Measurements from ENCODE around the gene RSRC1. TPM values are rescaled to one million over a fixed set of nuclear protein-coding genes. Genes with fewer than 3 reads are reported as not detected.
A peak's percentile ranks its signal among the peaks of the same experiment; 100 is the strongest.

Gene RSRC1
- polyA plus RNA-seq, 1 experiment, result 2.7 TPM

DNA sequence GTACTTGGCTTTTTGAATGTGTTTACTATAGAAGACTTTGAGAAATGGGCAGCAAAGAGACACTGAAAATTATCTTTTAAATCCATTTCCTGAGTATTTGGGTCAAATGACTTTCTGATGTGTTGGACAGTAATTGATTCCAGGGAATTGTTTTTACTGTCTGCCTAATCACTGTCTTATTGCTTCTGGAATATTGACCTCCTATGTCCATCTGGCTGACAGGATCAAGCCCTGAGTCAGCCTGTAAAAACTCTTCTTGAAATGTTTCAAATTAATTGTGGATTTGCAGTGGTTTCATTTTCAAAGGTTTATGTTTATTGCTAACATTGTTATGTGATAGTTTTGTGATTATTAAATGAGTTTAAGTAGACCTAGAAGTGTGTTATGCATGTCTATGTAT is 410.5 kb downstream of the RSRC1 start:
- CTCF ChIA-PET, result no interaction called here

DNA sequence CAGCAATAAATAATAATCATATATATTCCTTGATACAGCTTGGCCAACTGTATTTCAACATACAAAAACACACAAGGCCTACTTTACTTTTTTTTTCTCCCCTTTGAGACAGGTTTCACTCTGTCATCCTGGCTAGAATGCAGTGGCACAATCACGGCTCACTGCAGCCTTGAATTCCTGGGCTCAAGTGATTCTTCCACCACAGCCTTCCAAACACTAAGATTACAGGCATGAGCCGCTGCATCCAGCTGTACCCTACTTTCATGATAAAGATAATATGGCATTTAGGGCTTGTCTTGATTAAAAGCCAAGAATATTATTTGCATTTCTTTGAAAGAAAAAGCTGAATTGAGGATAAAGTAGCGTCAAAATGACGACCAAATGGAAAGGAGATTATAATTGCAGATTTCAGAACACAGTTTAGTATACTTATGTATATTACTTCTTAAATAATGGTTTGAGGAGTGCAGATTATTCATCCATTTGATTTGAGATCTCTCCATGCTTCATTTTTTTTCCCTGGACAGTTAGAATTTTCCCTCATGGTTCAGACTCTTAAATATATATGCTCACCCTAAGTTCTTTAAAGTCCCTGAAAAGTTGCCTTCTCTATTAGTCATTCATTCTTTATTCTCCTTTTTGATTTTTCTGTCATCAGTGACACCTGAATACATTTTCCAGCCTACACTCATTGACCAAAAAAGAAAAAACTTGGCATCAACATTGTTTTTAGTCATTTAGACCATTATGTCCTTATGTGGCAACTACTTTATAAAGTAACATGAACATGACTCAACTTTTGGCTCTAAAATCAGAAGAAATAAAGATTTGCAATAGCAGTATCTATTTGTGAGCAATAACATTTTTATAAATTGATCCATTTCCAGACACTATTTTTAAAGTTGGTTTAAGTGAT is 412.6 kb downstream of the RSRC1 start:
- no peaks in the 10 kb centered on the region for H3K27me3 ChIP-seq (ENCODE audit: control insufficient read depth, insufficient read depth, low read length)
- no peak overlapping the region for H3K4me3 ChIP-seq (ENCODE audit: low read depth, low read length)
- CTCF ChIA-PET, result interaction anchor here (0.6 to 1.0 kb wide), 2 partner anchors 18 to 1979 kb away, joined by 3 to 6 read pairs; no protein-coding TSS in a partner anchor
- peak; percentile 39 for DNase-seq (ENCODE audit: low read depth)
- POLR2A ChIA-PET, result no interaction called here
- TF ChIP-seq, protein P1, sequence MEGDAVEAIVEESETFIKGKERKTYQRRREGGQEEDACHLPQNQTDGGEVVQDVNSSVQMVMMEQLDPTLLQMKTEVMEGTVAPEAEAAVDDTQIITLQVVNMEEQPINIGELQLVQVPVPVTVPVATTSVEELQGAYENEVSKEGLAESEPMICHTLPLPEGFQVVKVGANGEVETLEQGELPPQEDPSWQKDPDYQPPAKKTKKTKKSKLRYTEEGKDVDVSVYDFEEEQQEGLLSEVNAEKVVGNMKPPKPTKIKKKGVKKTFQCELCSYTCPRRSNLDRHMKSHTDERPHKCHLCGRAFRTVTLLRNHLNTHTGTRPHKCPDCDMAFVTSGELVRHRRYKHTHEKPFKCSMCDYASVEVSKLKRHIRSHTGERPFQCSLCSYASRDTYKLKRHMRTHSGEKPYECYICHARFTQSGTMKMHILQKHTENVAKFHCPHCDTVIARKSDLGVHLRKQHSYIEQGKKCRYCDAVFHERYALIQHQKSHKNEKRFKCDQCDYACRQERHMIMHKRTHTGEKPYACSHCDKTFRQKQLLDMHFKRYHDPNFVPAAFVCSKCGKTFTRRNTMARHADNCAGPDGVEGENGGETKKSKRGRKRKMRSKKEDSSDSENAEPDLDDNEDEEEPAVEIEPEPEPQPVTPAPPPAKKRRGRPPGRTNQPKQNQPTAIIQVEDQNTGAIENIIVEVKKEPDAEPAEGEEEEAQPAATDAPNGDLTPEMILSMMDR (IDR thresholded peaks at IDR 0.05; ENCODE audit: insufficient read depth, low read depth, low read length), result no peak
- no peaks in the 10 kb centered on the region for H3K36me3 ChIP-seq (ENCODE audit: control insufficient read depth, insufficient read depth, low read length)

More for the DNA sequence above, 410.5 kb downstream of the RSRC1 start:
- Histone ChIP-seq H3K36me3 (ENCODE audit: control insufficient read depth, insufficient read depth, low read length) (no peaks in the 10 kb centered on the region), H3K27me3 (ENCODE audit: control insufficient read depth, insufficient read depth, low read length) (no peaks in the 10 kb centered on the region), H3K4me3 (ENCODE audit: low read depth, low read length) (no peak overlapping the region)
- DNase-seq (ENCODE audit: low read depth), result peak; percentile 20
- POLR2A ChIA-PET, result no interaction called here
- TF ChIP-seq, protein P1 (IDR thresholded peaks at IDR 0.05; ENCODE audit: insufficient read depth, low read depth, low read length), result no peak

DNA sequence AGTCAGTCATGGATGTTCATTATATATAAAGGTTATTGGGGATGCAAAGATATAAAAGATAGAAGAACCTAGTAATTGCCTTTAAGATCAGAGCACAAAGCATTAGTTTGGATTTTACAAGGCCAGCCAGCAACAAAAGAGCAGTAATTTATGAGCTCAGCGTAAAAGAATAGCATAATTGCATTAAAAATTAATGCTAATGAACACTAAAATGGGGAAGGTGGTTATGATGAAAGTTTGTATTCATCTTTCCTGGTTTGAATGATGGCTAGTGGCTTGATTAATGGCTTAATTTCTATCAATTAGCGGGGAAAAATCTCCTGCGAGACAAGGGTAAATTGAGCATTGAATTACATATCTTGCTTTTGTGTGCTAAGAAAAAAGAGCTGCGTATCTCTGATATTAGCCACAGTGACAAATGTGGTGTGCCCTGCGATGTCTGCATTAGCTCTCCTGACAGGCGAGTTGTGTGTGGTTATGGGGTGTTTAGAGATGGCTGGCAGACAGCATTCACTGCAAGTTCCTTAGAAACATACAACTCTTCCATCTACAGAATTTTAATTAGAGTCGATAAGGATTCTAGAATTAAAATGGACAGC is 418.3 kb downstream of the RSRC1 start:
- TF ChIP-seq, protein P1 (IDR thresholded peaks at IDR 0.05; ENCODE audit: insufficient read depth, low read depth, low read length), result no peak

DNA sequence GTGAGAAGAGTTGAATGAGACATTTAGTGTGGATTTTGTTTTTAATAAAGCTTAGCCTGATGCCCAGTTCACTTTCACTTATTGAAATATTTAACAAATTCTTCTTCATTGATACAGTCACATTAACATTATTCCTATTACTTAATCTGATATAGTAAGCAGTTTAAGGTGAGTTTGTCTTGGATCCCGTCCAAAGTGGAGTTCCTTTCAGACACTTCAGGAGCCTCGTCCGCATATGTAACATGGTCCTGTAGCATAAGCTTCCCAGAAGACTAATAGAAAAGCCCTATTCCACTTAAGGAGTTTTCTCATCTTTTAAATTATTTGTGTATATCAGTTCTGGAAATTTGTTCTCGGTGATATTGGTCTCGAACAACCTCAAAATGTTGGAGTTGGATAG is 421.4 kb downstream of the RSRC1 start:
- Histone ChIP-seq H3K4me3 (ENCODE audit: low read depth, low read length) (no peak overlapping the region), H3K36me3 (ENCODE audit: control insufficient read depth, insufficient read depth, low read length) (no peaks in the 10 kb centered on the region), H3K27me3 (ENCODE audit: control insufficient read depth, insufficient read depth, low read length) (no peaks in the 10 kb centered on the region)
- TF ChIP-seq, protein P1 (IDR thresholded peaks at IDR 0.05; ENCODE audit: insufficient read depth, low read depth, low read length), result no peak
- DNase-seq (ENCODE audit: low read depth), result no peak
- POLR2A ChIA-PET, result no interaction called here
- CTCF ChIA-PET, result interaction anchor here (1.3 to 3.6 kb wide), 5 partner anchors 9 to 959 kb away, joined by 4 to 15 read pairs (median 5); no protein-coding TSS in a partner anchor

More for the DNA sequence above, 418.3 kb downstream of the RSRC1 start:
- H3K36me3 ChIP-seq (ENCODE audit: control insufficient read depth, insufficient read depth, low read length), result no peaks in the 10 kb centered on the region
- no peak overlapping the region for H3K4me3 ChIP-seq (ENCODE audit: low read depth, low read length)
- H3K27me3 ChIP-seq (ENCODE audit: control insufficient read depth, insufficient read depth, low read length), result no peaks in the 10 kb centered on the region
- ChIA-PET CTCF (interaction anchor here (0.7 kb wide), 2 partner anchors 11 to 94 kb away, joined by 3 to 4 read pairs; no protein-coding TSS in a partner anchor), POLR2A (no interaction called here)
- no peak for DNase-seq (ENCODE audit: low read depth)

DNA sequence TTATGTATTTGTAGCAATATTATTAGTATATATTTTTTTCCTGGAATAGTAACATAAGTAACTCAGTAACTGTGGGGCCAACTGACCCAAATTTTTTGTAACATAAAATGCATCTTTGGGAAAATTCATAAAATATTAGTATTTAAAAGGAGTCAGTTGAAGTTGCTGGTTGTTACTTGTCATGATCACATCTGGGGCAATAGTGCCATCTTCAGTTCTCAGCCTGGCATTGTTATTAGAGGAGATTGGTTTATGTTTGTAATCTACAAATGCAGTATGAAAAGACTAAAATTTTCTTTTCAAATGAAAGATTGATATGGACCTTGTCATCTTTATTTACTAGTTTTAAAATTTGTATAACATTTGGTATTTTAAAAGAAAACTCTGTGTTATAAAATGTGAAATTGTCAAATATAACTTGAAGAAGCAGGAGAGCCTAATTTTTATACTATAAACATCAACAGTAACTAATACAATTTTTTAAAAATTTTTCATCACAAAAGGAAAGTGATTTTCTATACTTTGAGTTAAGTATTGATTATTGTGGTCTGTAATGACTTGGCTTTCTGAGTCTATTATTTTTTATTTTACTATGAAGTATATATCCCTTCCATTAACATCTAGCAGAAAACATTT is 422.3 kb downstream of the RSRC1 start:
- H3K36me3 ChIP-seq (ENCODE audit: control insufficient read depth, insufficient read depth, low read length), result no peaks in the 10 kb centered on the region
- CTCF ChIA-PET, result interaction anchor here (0.6 to 3.6 kb wide), 6 partner anchors 8 to 960 kb away, joined by 3 to 15 read pairs (median 5); no protein-coding TSS in a partner anchor
- H3K27me3 ChIP-seq (ENCODE audit: control insufficient read depth, insufficient read depth, low read length), result no peaks in the 10 kb centered on the region
- H3K4me3 ChIP-seq (ENCODE audit: low read depth, low read length), result no peak overlapping the region
- POLR2A ChIA-PET, result no interaction called here
- TF ChIP-seq, protein P1 (IDR thresholded peaks at IDR 0.05; ENCODE audit: insufficient read depth, low read depth, low read length), result peak; percentile 63
- peak; percentile 7 for DNase-seq (ENCODE audit: low read depth)
